Measurements from ENCODE around the gene HNRNPH1. TPM values are rescaled to one million over a fixed set of nuclear protein-coding genes. Genes with fewer than 3 reads are reported as not detected.

Gene HNRNPH1
- total RNA-seq, 4 donors from 2014 or later: 447 to 493 (median 473) TPM

- TF ChIP-seq, protein P1, sequence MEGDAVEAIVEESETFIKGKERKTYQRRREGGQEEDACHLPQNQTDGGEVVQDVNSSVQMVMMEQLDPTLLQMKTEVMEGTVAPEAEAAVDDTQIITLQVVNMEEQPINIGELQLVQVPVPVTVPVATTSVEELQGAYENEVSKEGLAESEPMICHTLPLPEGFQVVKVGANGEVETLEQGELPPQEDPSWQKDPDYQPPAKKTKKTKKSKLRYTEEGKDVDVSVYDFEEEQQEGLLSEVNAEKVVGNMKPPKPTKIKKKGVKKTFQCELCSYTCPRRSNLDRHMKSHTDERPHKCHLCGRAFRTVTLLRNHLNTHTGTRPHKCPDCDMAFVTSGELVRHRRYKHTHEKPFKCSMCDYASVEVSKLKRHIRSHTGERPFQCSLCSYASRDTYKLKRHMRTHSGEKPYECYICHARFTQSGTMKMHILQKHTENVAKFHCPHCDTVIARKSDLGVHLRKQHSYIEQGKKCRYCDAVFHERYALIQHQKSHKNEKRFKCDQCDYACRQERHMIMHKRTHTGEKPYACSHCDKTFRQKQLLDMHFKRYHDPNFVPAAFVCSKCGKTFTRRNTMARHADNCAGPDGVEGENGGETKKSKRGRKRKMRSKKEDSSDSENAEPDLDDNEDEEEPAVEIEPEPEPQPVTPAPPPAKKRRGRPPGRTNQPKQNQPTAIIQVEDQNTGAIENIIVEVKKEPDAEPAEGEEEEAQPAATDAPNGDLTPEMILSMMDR (IDR thresholded peaks at IDR 0.05; ENCODE audit: low read depth): no peak
Observed at GRCh38 chr5:179620703-179621350, 2.6 kb downstream of the HNRNPH1 start.

- TF ChIP-seq, protein P1 (IDR thresholded peaks at IDR 0.05; ENCODE audit: low read depth): no peak
Observed at GRCh38 chr5:179620293-179620692, 3.2 kb downstream of the HNRNPH1 start.

- TF ChIP-seq, protein P1 (IDR thresholded peaks at IDR 0.05; ENCODE audit: low read depth): no peak
Observed at GRCh38 chr5:179619776-179620175, 3.7 kb downstream of the HNRNPH1 start.

GRCh38 chr5:179618923-179619554 is 4.4 kb downstream of the HNRNPH1 start:
- TF ChIP-seq, protein P1 (IDR thresholded peaks at IDR 0.05; ENCODE audit: low read depth): no peak

DNA sequence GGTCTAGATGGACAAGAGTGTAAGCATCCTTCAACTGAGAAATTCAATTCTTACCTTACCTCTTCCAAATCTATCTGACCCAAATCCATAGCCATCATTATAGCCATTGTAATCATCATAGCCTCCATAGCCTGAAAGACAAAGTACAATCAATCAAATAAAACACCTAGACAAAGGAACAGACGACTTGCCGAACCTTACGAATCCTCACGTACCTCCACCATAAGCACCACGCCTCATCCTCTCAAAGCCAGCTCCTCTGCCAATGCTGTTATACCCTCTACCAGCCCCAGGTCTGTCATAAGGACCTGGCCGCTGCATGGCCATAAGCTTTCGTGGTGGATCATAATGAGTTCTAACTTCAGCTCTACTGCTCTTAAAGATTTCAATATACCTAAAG is 5.5 kb downstream of the HNRNPH1 start:
- TF ChIP-seq, protein P1 (IDR thresholded peaks at IDR 0.05; ENCODE audit: low read depth): no peak

- TF ChIP-seq, protein P1 (IDR thresholded peaks at IDR 0.05; ENCODE audit: low read depth): no peak
Observed at GRCh38 chr5:179616002-179616594, 7.4 kb downstream of the HNRNPH1 start.

DNA sequence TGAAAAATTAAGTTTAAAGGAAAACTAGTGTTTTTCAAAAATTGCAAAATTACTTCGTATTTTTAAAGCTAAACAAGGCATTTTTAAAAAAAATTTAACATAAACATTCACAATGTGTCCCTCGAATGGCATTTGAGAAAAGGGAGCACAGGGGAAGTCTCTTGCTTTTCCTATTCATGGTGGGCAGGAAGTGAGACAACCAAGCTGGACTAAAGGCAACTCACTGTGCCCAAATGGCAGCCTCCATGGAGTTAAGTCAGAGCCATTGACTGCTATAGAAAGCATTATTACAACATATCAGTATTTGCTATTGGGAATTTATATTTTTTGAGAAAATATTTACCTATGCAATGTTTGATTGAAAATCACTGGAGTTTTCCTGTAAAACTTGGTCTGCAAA is 8.3 kb downstream of the HNRNPH1 start:
- TF ChIP-seq, protein P1 (IDR thresholded peaks at IDR 0.05; ENCODE audit: low read depth): no peak
